ENCODE measurements around the gene BCL11A.

DNA sequence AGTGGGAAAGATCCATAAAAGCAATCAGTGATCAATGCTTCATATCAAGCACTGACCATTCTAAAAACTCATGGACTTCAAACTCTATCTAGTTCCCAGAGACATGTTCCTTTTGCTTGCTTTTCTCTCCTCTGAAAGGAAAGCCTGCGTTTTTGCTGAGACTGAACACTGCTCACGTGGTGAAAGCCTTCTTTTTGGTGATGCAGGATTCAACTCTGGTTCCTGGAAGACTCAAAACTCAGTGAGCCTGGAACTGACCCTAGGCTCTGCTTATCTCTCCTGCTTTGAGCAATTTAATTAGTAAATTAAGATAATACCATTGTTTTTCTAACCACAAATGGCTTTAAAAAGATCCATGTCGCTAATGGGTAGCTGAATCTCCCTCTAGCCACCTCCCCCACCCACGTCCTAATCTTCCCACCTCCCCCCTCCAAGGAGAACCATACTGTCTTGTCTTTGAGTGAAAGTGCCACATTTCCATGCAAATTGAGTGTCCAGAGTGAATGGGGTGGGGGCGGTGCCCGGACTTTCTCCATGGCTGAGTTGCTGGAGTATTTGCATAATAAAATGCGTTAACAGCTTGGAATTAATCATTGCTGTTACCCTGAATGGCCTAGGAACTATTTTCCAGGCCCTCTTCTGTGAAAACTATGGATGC is 130.5 kb downstream of the BCL11A start:
- TF ChIP-seq, protein P1, sequence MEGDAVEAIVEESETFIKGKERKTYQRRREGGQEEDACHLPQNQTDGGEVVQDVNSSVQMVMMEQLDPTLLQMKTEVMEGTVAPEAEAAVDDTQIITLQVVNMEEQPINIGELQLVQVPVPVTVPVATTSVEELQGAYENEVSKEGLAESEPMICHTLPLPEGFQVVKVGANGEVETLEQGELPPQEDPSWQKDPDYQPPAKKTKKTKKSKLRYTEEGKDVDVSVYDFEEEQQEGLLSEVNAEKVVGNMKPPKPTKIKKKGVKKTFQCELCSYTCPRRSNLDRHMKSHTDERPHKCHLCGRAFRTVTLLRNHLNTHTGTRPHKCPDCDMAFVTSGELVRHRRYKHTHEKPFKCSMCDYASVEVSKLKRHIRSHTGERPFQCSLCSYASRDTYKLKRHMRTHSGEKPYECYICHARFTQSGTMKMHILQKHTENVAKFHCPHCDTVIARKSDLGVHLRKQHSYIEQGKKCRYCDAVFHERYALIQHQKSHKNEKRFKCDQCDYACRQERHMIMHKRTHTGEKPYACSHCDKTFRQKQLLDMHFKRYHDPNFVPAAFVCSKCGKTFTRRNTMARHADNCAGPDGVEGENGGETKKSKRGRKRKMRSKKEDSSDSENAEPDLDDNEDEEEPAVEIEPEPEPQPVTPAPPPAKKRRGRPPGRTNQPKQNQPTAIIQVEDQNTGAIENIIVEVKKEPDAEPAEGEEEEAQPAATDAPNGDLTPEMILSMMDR (IDR thresholded peaks at IDR 0.05; ENCODE audit: insufficient read depth, low read length, poor library complexity, severe bottlenecking), result no peak
- no peak for TF ChIP-seq EZH2phosphoT487 (conservative IDR thresholded peaks at IDR 0.05; ENCODE audit: low read length)

All from SU-DHL-6 (cell line).